Endothelial cell of umbilical vein (primary cell): Measurements from ENCODE around the gene TENM4. TPM values are rescaled to one million over a fixed set of nuclear protein-coding genes. Genes with fewer than 3 reads are reported as not detected.

Source experiments
- BruUV-seq: library from RNA; stranded (reverse); fragments of 400-500 nt; replicated peaks from 2 replicates; lab custom pipeline; 2021; lab: Mats Ljungman, UMichigan
- CTCF ChIA-PET: fragments of 300-600, 350-600 bp; sonication (Branson Sonifier 250); formaldehyde crosslinking; loops from one replicate; lab custom pipeline; 2021; ENCODE audit warnings: antibody characterized with exemption, inconsistent platforms; lab: Charles Lee
- POLR2A ChIA-PET: fragments of 300-600, 350-600 bp; sonication (Branson Sonifier 250); formaldehyde crosslinking; loops from one replicate; lab custom pipeline; 2021; ENCODE audit warnings: antibody characterized with exemption, inconsistent platforms; lab: Charles Lee
- DNase-seq: peaks from one replicate; pipeline ENCODE4 v3.0.0-alpha.2; 2011; ENCODE audit warnings: low read depth, low spot score
- FAIRE-seq: peaks from 2 replicates; lab custom pipeline; 2011; peaks lifted over from hg19 to GRCh38; lab: Jason Lieb, UNC
- H2AFZ ChIP-seq: 2 replicates; pipeline ENCODE4 v1.6.0; 2012; ENCODE audit warnings: low read depth, low read length, control low read depth, inconsistent platforms
- H3K27ac ChIP-seq: 2 replicates; pipeline ENCODE4 v1.5.1; 2011; ENCODE audit warnings: low read depth, mild to moderate bottlenecking, control low read depth, low read length, moderate library complexity; ENCODE audit not compliant: insufficient read depth
- H3K27me3 ChIP-seq, 2 experiments: 2 replicates each; pipeline versions ENCODE4 v1.6.0 to v1.6.1; 2011; ENCODE audit warnings: low read length in 2 of 2, mixed read lengths in 1 of 2; ENCODE audit not compliant: control insufficient read depth in 2 of 2, insufficient read depth in 2 of 2
- H3K36me3 ChIP-seq, 2 experiments: 2 replicates in 1 of 2; 3 replicates in 1 of 2; pipeline ENCODE4 v1.5.1; 2011; ENCODE audit warnings: low read length in 2 of 2, mild to moderate bottlenecking in 1 of 2, moderate library complexity in 1 of 2; ENCODE audit not compliant: control insufficient read depth in 2 of 2, insufficient read depth in 2 of 2; ENCODE audit errors: extremely low read depth in 1 of 2
- H3K4me1 ChIP-seq: 3 replicates; pipeline ENCODE4 v1.5.1; 2011; ENCODE audit warnings: mild to moderate bottlenecking, low read length; ENCODE audit not compliant: control insufficient read depth, insufficient read depth; ENCODE audit errors: extremely low read depth
- H3K4me2 ChIP-seq: 2 replicates; pipeline ENCODE4 v1.6.1; 2011; ENCODE audit warnings: low read length, control low read depth, mixed read lengths; ENCODE audit not compliant: insufficient read depth
- H3K4me3 ChIP-seq, 3 experiments: fragments of 200-600 bp in 1 of 3; sonication (generic), shearing (Covaris generic) in 1 of 3; replicated peaks in 1 of 3; 2 replicates each; pipeline ENCODE4 v1.5.1; 2011 to 2016; ENCODE audit warnings: control low read depth in 3 of 3, low read length in 3 of 3, mild to moderate bottlenecking in 2 of 3, inconsistent platforms in 1 of 3, low read depth in 1 of 3, moderate library complexity in 1 of 3; ENCODE audit not compliant: insufficient read depth in 1 of 3
- H3K79me2 ChIP-seq: 2 replicates; pipeline ENCODE4 v1.6.0; 2012; ENCODE audit warnings: low read length, inconsistent platforms; ENCODE audit not compliant: control insufficient read depth, insufficient read depth
- H3K9ac ChIP-seq: replicated peaks from 2 replicates; pipeline ENCODE3; 2011; ENCODE audit warnings: low read length, control low read depth; ENCODE audit not compliant: insufficient read depth; ENCODE audit errors: extremely low read depth
- H3K9me1 ChIP-seq: replicated peaks from 3 replicates; pipeline ENCODE4 v1.6.0; 2011; ENCODE audit warnings: mild to moderate bottlenecking, low read length; ENCODE audit not compliant: control insufficient read depth, insufficient read depth; ENCODE audit errors: extremely low read depth
- H3K9me3 ChIP-seq: replicated peaks from 2 replicates; pipeline ENCODE4 v1.5.1; 2012; ENCODE audit warnings: low read length, inconsistent platforms; ENCODE audit not compliant: control insufficient read depth, insufficient read depth
- H4K20me1 ChIP-seq: replicated peaks from 2 replicates; pipeline ENCODE3; 2011; ENCODE audit warnings: mild to moderate bottlenecking, low read length; ENCODE audit not compliant: control insufficient read depth, insufficient read depth; ENCODE audit errors: extremely low read depth
- CTCF ChIP-seq, 2 donors: IDR thresholded peaks; 1 replicate in 1 of 2; 2 replicates in 1 of 2; pipeline ENCODE4 v1.5.1; 2011; ENCODE audit warnings: low read length in 2 of 2, mild to moderate bottlenecking in 2 of 2, moderate library complexity in 2 of 2, control low read depth in 1 of 2, inconsistent platforms in 1 of 2, low read depth in 1 of 2; ENCODE audit not compliant: insufficient read depth in 1 of 2; ENCODE audit errors: extremely low read depth in 1 of 2
- EZH2 ChIP-seq: IDR thresholded peaks from 2 replicates; pipeline ENCODE4 v1.6.1; 2012; ENCODE audit warnings: borderline replicate concordance, low read depth, mild to moderate bottlenecking, moderate library complexity, low read length, inconsistent platforms; ENCODE audit not compliant: severe bottlenecking
- FOS ChIP-seq: IDR thresholded peaks from 2 replicates; pipeline ENCODE4 v1.6.1; 2011; ENCODE audit warnings: mild to moderate bottlenecking, low read length, moderate library complexity, borderline replicate concordance; ENCODE audit not compliant: insufficient read depth
- GATA2 ChIP-seq: IDR thresholded peaks from 2 replicates; pipeline ENCODE4 v1.7.0; 2011; ENCODE audit warnings: low read depth, mild to moderate bottlenecking, moderate library complexity, mixed read lengths, low read length; ENCODE audit not compliant: insufficient read length, insufficient read depth
- JUN ChIP-seq: IDR thresholded peaks from 2 replicates; pipeline ENCODE4 v1.6.1; 2011; ENCODE audit warnings: borderline replicate concordance, low read depth; ENCODE audit not compliant: insufficient read length, insufficient read depth
- MAX ChIP-seq: IDR thresholded peaks from 2 replicates; pipeline ENCODE4 v1.6.1; 2011; ENCODE audit not compliant: insufficient read depth, insufficient read length
- MYC ChIP-seq: IDR thresholded peaks from one replicate; pipeline ENCODE4 v1.6.1; 2011; ENCODE audit warnings: mild to moderate bottlenecking, low read depth, low read length
- POLR2A ChIP-seq: IDR thresholded peaks from 2 replicates; pipeline ENCODE4 v1.6.1; 2012; ENCODE audit warnings: low read depth, mild to moderate bottlenecking, control low read depth, low read length
- POLR2AphosphoS5 ChIP-seq: IDR thresholded peaks from 2 replicates; pipeline ENCODE4 v1.6.1; 2012; ENCODE audit warnings: low read depth, mild to moderate bottlenecking, control low read depth, low read length, moderate library complexity; ENCODE audit not compliant: insufficient read depth
- dilution Hi-C: fragments of 300-500 bp; cut with MboI; formaldehyde crosslinking; loops from one replicate; pipeline ENCODE4 v1.15.0; 2019; ENCODE audit warnings: low sequenced_read_pairs; ENCODE audit not compliant: extremely low pct_ligation_motif_present
- intact Hi-C: fragments of 100-400 bp; cut with micrococcal nuclease; formaldehyde crosslinking; loops from one replicate; pipeline ENCODE4 v1.10.0; 2022
- polyA plus RNA-seq, 4 experiments: library from polyadenylated mRNA; depleted of rRNA in 3 of 4; stranded (reverse) in 3 of 4; unstranded in 1 of 4; fragments of >200 nt; gene quantifications; 2 replicates each; pipeline versions ENCODE4 v1.2.1 to v1.2.3, GENCODE V29; 2011 to 2012; ENCODE audit warnings: missing spikeins in 1 of 4
- total RNA-seq: library from RNA; stranded (reverse); gene quantifications from 2 replicates; pipeline ENCODE4 v1.2.3, GENCODE V29; 2021

TENM4 gene
- total and polyA plus RNA-seq, 2 donors (not counting 3 experiments of a cell fraction or from before 2014, with no cell fraction given): 0.06 to 0.27 TPM

- CTCF ChIA-PET: no interaction called here
These were observed 261.7 kb downstream of the TENM4 start for GRCh38 chr11:79179087-79179486.

More at GRCh38 chr11:79179087-79179486, 261.7 kb downstream of the TENM4 start:
- no peaks in the 10 kb centered on the region for H3K79me2 ChIP-seq
- no peak overlapping the region for H3K4me2 ChIP-seq
- TF ChIP-seq JUN: no peak
- TF ChIP-seq POLR2AphosphoS5: no peak
- no peak for TF ChIP-seq EZH2
- TF ChIP-seq MYC: no peak
- TF ChIP-seq MAX: no peak
- no peak for TF ChIP-seq GATA2
- no peak for TF ChIP-seq POLR2A
- TF ChIP-seq FOS: no peak
- no peak for TF ChIP-seq CTCF (IDR thresholded peaks at IDR 0.05; ENCODE audit: extremely low read depth in 1 of 2, insufficient read depth in 1 of 2, low read depth in 1 of 2, low read length in 2 of 2)
- POLR2A ChIA-PET: no interaction called here
- H3K27ac ChIP-seq: no peak overlapping the region
- no peaks in the 10 kb centered on the region for H3K4me1 ChIP-seq
- FAIRE-seq (no peak), DNase-seq (no peak)
- H3K9ac ChIP-seq: no peak overlapping the region
- no peaks in the 10 kb centered on the region for H3K36me3 ChIP-seq
- no peaks in the 10 kb centered on the region for H4K20me1 ChIP-seq
- no TSS peak for BruUV-seq
- H3K4me3 ChIP-seq: no peak overlapping the region
- dilution Hi-C loops: no loop called here
- H3K9me1 ChIP-seq: no peaks in the 10 kb centered on the region
- no peaks in the 10 kb centered on the region for H3K27me3 ChIP-seq
- H3K9me3 ChIP-seq: no peaks in the 10 kb centered on the region
- intact Hi-C loops: no loop called here
- no peak overlapping the region for H2AFZ ChIP-seq
